22Rv1 (cell line): ENCODE measurements around the gene SNX11.
"Not testable (repeated sequence)": the region's sequence is repeated elsewhere in the genome, so short reads cannot be mapped to it uniquely, and the experiment has no call there.

Source experiments
- H3K27ac ChIP-seq: fragments of 450-650 bp; 2 replicates; pipeline ENCODE4 v1.5.1; 2017
- ZFX ChIP-seq: fragments of 450-650 bp; IDR thresholded peaks from 2 replicates; pipeline ENCODE4 v1.6.1; 2017; ENCODE audit warnings: antibody characterized with exemption, borderline replicate concordance
- TF ChIP-seq, protein P1 (sequence below): fragments of 450-650 bp; IDR thresholded peaks from 2 replicates; pipeline ENCODE4 v1.5.1; 2017; ENCODE audit warnings: mild to moderate bottlenecking

Gene SNX11

GRCh38 chr17:48066192-48066591, 41.4 kb upstream of the SNX11 start:
- 0 out of 2 replicates have a peak overlapping the region, but pooled peaks have one; percentile 16 for H3K27ac ChIP-seq
- TF ChIP-seq, protein P1, sequence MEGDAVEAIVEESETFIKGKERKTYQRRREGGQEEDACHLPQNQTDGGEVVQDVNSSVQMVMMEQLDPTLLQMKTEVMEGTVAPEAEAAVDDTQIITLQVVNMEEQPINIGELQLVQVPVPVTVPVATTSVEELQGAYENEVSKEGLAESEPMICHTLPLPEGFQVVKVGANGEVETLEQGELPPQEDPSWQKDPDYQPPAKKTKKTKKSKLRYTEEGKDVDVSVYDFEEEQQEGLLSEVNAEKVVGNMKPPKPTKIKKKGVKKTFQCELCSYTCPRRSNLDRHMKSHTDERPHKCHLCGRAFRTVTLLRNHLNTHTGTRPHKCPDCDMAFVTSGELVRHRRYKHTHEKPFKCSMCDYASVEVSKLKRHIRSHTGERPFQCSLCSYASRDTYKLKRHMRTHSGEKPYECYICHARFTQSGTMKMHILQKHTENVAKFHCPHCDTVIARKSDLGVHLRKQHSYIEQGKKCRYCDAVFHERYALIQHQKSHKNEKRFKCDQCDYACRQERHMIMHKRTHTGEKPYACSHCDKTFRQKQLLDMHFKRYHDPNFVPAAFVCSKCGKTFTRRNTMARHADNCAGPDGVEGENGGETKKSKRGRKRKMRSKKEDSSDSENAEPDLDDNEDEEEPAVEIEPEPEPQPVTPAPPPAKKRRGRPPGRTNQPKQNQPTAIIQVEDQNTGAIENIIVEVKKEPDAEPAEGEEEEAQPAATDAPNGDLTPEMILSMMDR: no peak
- TF ChIP-seq ZFX: no peak

GRCh38 chr17:48066656-48067055, 40.9 kb upstream of the SNX11 start:
- 0 out of 2 replicates have a peak overlapping the region, but pooled peaks have one; percentile 16 for H3K27ac ChIP-seq
- TF ChIP-seq, protein P1: no peak
- no peak for TF ChIP-seq ZFX

- H3K27ac ChIP-seq: no peak overlapping the region
- TF ChIP-seq, protein P1: no peak
- no peak for TF ChIP-seq ZFX
Observed at GRCh38 chr17:48067245-48067644, 40.3 kb upstream of the SNX11 start.

- H3K27ac ChIP-seq: peak overlapping the region; percentile 14; the same call in 1 of the 2 replicates
Observed at GRCh38 chr17:48067808-48068207, 39.8 kb upstream of the SNX11 start.

DNA sequence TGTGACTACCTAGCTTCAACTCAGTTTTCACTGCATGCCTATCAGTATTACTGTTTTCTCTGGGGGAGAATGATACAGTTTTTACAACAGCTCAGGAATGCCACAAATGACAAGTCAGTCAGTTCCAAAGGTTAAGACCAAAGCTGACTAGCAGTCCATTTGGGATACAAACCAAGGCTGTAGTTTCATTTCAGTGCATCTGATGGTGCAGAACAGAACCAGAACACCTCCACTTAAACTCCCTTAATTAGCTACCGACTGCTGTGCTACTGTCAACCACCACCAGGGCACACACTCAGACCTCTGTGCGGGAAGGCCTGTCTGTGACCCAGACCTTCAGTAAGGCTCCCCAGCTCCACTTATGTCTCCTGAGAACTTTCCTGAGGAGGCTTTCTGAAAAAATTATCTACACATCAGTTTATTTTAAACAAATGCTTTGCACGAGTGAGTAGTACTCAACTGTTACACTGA, 39.0 kb upstream of the SNX11 start:
- TF ChIP-seq ZFX: no peak
- TF ChIP-seq, protein P1: peak; percentile 22; the same call in 1 of the 2 replicates
- peak overlapping the region; percentile 14; the same call in 1 of the 2 replicates for H3K27ac ChIP-seq

DNA sequence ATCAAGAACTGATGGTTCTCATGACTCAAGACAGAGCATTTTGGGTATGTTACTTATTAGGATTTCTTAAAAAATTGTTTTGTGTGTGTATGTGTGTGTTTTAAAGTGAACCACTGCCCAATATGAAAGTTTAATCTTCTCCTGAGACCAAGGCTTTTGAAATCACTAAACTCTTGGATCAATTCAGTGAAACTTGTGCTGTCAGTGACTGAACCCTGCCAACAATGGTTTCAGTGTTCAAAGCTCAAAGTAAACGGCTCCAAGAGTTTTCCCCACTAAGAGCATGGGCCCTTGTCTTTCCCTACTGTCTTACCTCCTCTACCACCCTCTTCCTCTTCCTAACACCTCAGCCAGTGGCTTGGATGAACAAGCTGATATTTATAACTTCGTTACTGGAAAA, 37.4 kb upstream of the SNX11 start:
- no peak overlapping the region for H3K27ac ChIP-seq
- no peak for TF ChIP-seq ZFX
- TF ChIP-seq, protein P1: no peak

- TF ChIP-seq ZFX: no peak
- TF ChIP-seq, protein P1: no peak
- no peak overlapping the region for H3K27ac ChIP-seq
Observed at GRCh38 chr17:48071654-48072053, 35.9 kb upstream of the SNX11 start.

DNA sequence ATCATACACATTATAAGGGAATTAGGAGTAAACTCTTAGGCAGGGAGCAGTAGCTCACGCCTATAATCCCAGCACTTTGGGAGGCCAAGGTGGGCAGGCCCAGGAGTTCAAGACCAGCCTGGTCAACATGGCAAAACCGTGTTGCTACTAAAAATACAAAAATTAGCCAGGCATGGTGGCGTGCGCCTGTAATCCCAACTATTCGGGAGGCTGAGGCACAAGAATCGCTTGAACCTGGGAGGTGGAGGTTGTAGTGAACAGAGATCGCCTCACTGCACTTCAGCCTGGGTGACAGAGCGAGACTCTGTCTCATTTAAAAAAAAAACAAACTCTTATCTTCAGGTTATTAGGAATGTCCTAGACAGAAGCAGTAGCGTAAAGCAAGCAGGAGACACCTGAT, 34.8 kb upstream of the SNX11 start:
- H3K27ac ChIP-seq: not testable (repeated sequence)

GRCh38 chr17:48073566-48074094, 33.9 kb upstream of the SNX11 start:
- H3K27ac ChIP-seq: not testable (repeated sequence)
